A673 (cell line): Measurements from ENCODE around the gene FLT1. TPM values are rescaled to one million over a fixed set of nuclear protein-coding genes. Genes with fewer than 3 reads are reported as not detected.

Source experiments
- BruUV-seq: library from RNA; stranded (reverse); fragments of 400-500 nt; replicated peaks from 2 replicates; lab custom pipeline; 2021; lab: Mats Ljungman, UMichigan
- CTCF ChIA-PET: fragments of 300-600 bp; sonication (Branson Sonifier 250); formaldehyde crosslinking; loops from one replicate; lab custom pipeline; 2022; ENCODE audit warnings: antibody characterized with exemption; lab: Charles Lee
- POLR2A ChIA-PET: fragments of 300-600 bp; sonication (Branson Sonifier 250); formaldehyde crosslinking; loops from one replicate; lab custom pipeline; 2022; ENCODE audit warnings: antibody characterized with exemption; ENCODE audit not compliant: low non-redundant PET; lab: Charles Lee
- DNase-seq: peaks from one replicate; pipeline ENCODE4 v3.0.0-alpha.2; 2015; ENCODE audit warnings: low spot score
- H3K27ac ChIP-seq: fragments of 200-600 bp; sonication (generic); 2 replicates; pipeline ENCODE4 v1.5.1; 2016; ENCODE audit warnings: mixed run types, low read depth, mild to moderate bottlenecking, mixed read lengths, antibody characterized with exemption, low read length; ENCODE audit not compliant: poor library complexity, severe bottlenecking
- H3K27me3 ChIP-seq: fragments of 200-600 bp; sonication (generic); replicated peaks from 2 replicates; pipeline ENCODE4 v1.6.1; 2017; ENCODE audit warnings: mixed run types, low read depth, mild to moderate bottlenecking, mixed read lengths, antibody characterized with exemption, low read length; ENCODE audit not compliant: insufficient read depth, poor library complexity
- H3K36me3 ChIP-seq: fragments of 200-600 bp; sonication (generic); 2 replicates; pipeline ENCODE4 v1.6.1; 2016; ENCODE audit warnings: mixed run types, mild to moderate bottlenecking, mixed read lengths, antibody characterized with exemption, low read length; ENCODE audit not compliant: insufficient read depth, poor library complexity, severe bottlenecking
- H3K4me1 ChIP-seq: fragments of 200-600 bp; sonication (generic); 2 replicates; pipeline ENCODE4 v1.6.1; 2017; ENCODE audit warnings: mixed run types, mild to moderate bottlenecking, mixed read lengths, antibody characterized with exemption, low read length; ENCODE audit not compliant: insufficient read depth, poor library complexity, severe bottlenecking
- H3K4me3 ChIP-seq: fragments of 200-600 bp; sonication (generic); 2 replicates; pipeline ENCODE4 v1.5.1; 2016; ENCODE audit warnings: low read depth, mixed run types, mild to moderate bottlenecking, mixed read lengths, low read length; ENCODE audit not compliant: poor library complexity, severe bottlenecking
- H3K9me3 ChIP-seq: fragments of 200-600 bp; sonication (generic); 2 replicates; pipeline ENCODE4 v1.6.1; 2016; ENCODE audit warnings: mixed run types, low read depth, mild to moderate bottlenecking, mixed read lengths, antibody characterized with exemption, low read length; ENCODE audit not compliant: poor library complexity, severe bottlenecking
- EZH2 ChIP-seq: fragments of 200-600 bp; sonication (generic); IDR thresholded peaks from 2 replicates; pipeline ENCODE4 v1.6.1; 2017; ENCODE audit warnings: borderline replicate concordance, low read depth, mild to moderate bottlenecking, mixed read lengths, antibody characterized with exemption, low read length; ENCODE audit not compliant: poor library complexity, severe bottlenecking
- intact Hi-C: fragments of 100-400 bp; cut with micrococcal nuclease; formaldehyde crosslinking; loops from one replicate; pipeline ENCODE4 v1.10.0; 2022; ENCODE audit not compliant: unreplicated experiment
- total RNA-seq: library from RNA; stranded (reverse); gene quantifications from 2 replicates; pipeline ENCODE4 v1.2.3, GENCODE V29; 2021
- TF ChIP-seq, protein P1 (sequence below): fragments of 300-800, 200-600 bp; sonication (generic); conservative IDR thresholded peaks from 2 replicates; pipeline ENCODE4 v1.5.1; 2017; ENCODE audit warnings: low read depth, mild to moderate bottlenecking, antibody characterized with exemption, low read length, moderate library complexity, mixed read lengths

FLT1 gene
- total RNA-seq, 1 experiment from 2014 or later = 5.2 TPM

DNA sequence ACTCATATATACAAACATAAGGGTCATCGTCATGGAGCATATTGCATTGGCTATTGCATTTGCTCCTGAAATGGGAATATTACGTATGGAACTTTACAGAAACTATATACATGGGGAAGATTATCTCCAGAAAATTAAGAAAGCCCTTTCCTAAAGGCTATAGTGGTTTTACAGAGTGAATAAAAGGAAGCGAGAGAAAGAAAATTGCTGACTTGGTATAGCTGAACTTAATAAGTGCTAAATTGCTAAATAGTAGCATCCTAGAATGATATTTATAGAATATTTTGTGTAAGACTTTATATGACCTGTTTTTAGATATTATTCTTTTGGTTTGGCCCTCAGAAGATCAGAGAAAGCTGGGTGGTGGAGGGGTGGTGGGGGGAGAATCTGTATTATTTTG lies 114.6 kb downstream of the FLT1 start:
- no TSS peak for BruUV-seq
- Histone ChIP-seq H3K4me1 (peaks cover 3% of the 10 kb centered on the region), H3K4me3 (no peak overlapping the region), H3K27ac (no peak overlapping the region), H3K36me3 (no peaks in the 10 kb centered on the region), H3K9me3 (no peaks in the 10 kb centered on the region), H3K27me3 (no peaks in the 10 kb centered on the region)
- no peak for DNase-seq
- intact Hi-C loops = no loop called here
- no peak for TF ChIP-seq EZH2
- TF ChIP-seq, protein P1, sequence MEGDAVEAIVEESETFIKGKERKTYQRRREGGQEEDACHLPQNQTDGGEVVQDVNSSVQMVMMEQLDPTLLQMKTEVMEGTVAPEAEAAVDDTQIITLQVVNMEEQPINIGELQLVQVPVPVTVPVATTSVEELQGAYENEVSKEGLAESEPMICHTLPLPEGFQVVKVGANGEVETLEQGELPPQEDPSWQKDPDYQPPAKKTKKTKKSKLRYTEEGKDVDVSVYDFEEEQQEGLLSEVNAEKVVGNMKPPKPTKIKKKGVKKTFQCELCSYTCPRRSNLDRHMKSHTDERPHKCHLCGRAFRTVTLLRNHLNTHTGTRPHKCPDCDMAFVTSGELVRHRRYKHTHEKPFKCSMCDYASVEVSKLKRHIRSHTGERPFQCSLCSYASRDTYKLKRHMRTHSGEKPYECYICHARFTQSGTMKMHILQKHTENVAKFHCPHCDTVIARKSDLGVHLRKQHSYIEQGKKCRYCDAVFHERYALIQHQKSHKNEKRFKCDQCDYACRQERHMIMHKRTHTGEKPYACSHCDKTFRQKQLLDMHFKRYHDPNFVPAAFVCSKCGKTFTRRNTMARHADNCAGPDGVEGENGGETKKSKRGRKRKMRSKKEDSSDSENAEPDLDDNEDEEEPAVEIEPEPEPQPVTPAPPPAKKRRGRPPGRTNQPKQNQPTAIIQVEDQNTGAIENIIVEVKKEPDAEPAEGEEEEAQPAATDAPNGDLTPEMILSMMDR = no peak
- CTCF ChIA-PET = no interaction called here
- POLR2A ChIA-PET = no interaction called here

- intact Hi-C loops = no loop called here
- BruUV-seq = no TSS peak
- no peaks in the 10 kb centered on the region for H3K36me3 ChIP-seq
- H3K27ac ChIP-seq = no peak overlapping the region
- POLR2A ChIA-PET = interaction anchor here (0.8 kb wide), 1 partner anchor 49 kb away, joined by 3 read pairs; no protein-coding TSS in a partner anchor
- TF ChIP-seq, protein P1 = no peak
- no peak for TF ChIP-seq EZH2
- CTCF ChIA-PET = no interaction called here
- H3K4me1 ChIP-seq = no peaks in the 10 kb centered on the region
- no peak overlapping the region for H3K4me3 ChIP-seq
- H3K27me3 ChIP-seq = no peaks in the 10 kb centered on the region
- no peaks in the 10 kb centered on the region for H3K9me3 ChIP-seq
- no peak for DNase-seq
Observed at GRCh38 chr13:28379371-28380083, 115.4 kb downstream of the FLT1 start.

DNA sequence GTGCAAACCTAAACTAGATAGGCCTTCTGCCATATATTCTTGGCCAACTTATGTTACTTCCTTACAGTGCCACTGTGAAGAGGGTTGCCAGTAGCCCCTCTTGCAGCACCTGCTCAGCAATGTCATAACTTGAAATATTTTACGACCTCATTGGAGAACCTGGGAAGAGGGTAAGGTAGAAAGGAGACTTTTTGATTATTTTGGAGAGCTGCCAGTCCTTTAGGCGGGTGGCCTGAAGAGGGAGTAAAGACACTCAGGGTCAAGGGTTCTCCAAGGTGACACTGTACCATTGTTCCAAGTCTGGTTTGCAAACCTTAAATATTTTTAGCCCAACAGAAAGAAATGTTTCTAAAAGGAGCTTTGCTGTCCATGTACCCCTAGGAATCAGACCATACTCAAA lies 118.3 kb downstream of the FLT1 start:
- intact Hi-C loops = no loop called here
- CTCF ChIA-PET = no interaction called here
- DNase-seq = no peak

More for the DNA sequence above, 118.3 kb downstream of the FLT1 start:
- no TSS peak for BruUV-seq
- H3K4me3 ChIP-seq = no peak overlapping the region
- H3K27me3 ChIP-seq = no peaks in the 10 kb centered on the region
- H3K4me1 ChIP-seq = no peaks in the 10 kb centered on the region
- POLR2A ChIA-PET = no interaction called here
- no peaks in the 10 kb centered on the region for H3K9me3 ChIP-seq
- no peaks in the 10 kb centered on the region for H3K36me3 ChIP-seq
- no peak overlapping the region for H3K27ac ChIP-seq
- TF ChIP-seq, protein P1 = no peak
- no peak for TF ChIP-seq EZH2
